NCI-H2107 treated with DMSO at 0.1 percent for 48 hours (cell line): ENCODE results near the gene ZCWPW1.

Source experiments
- DNase-seq: peaks from one replicate; lab custom pipeline; 2025; ENCODE audit not compliant: unreplicated experiment; lab: John Stamatoyannopoulos, UW

ZCWPW1 gene

GRCh38 chr7:100433276-100433591, 4.7 kb upstream of the ZCWPW1 start:
- no peak for DNase-seq

- DNase-seq: no peak
Measured at GRCh38 chr7:100432621-100433275, 4.2 kb upstream of the ZCWPW1 start.

GRCh38 chr7:100432053-100432452, 3.5 kb upstream of the ZCWPW1 start:
- DNase-seq: no peak

- no peak for DNase-seq
Measured at GRCh38 chr7:100431286-100431735, 2.8 kb upstream of the ZCWPW1 start.

GRCh38 chr7:100430493-100431285, 2.2 kb upstream of the ZCWPW1 start:
- no peak for DNase-seq

- peak; percentile 94 for DNase-seq
Measured at GRCh38 chr7:100429637-100430492, 1.4 kb upstream of the ZCWPW1 start, which contains the start of gene MEPCE. Gene MEPCE (plus strand): TSS chr7:100429831. CDS start chr7:100430019, 188 bp downstream.

- DNase-seq: peak; percentile 99
Measured at GRCh38 chr7:100428967-100429636, 599 bp upstream of the ZCWPW1 start.

GRCh38 chr7:100427762-100428198, 723 bp downstream of the ZCWPW1 start:
- DNase-seq: no peak

- DNase-seq: no peak
Measured at GRCh38 chr7:100426516-100426915, 2.0 kb downstream of the ZCWPW1 start.

GRCh38 chr7:100425347-100425746, 3.2 kb downstream of the ZCWPW1 start:
- no peak for DNase-seq

- no peak for DNase-seq
Measured at GRCh38 chr7:100423315-100423714, 5.2 kb downstream of the ZCWPW1 start.

GRCh38 chr7:100419660-100420226, 8.8 kb downstream of the ZCWPW1 start:
- no peak for DNase-seq

- no peak for DNase-seq
Measured at GRCh38 chr7:100418930-100419659, 9.4 kb downstream of the ZCWPW1 start.

- no peak for DNase-seq
Measured at GRCh38 chr7:100415448-100415847, 13.1 kb downstream of the ZCWPW1 start.

- no peak for DNase-seq
Measured at GRCh38 chr7:100413889-100414288, 14.6 kb downstream of the ZCWPW1 start.

GRCh38 chr7:100413346-100413745, 15.2 kb downstream of the ZCWPW1 start:
- DNase-seq: no peak

- no peak for DNase-seq
Measured at GRCh38 chr7:100411101-100411500, 17.4 kb downstream of the ZCWPW1 start.

GRCh38 chr7:100407285-100408180, 21.0 kb downstream of the ZCWPW1 start:
- DNase-seq: peak; percentile 34

- no peak for DNase-seq
Measured at GRCh38 chr7:100406767-100407166, 21.7 kb downstream of the ZCWPW1 start.
